Measurements from ENCODE around the gene PRKD1.

DNA sequence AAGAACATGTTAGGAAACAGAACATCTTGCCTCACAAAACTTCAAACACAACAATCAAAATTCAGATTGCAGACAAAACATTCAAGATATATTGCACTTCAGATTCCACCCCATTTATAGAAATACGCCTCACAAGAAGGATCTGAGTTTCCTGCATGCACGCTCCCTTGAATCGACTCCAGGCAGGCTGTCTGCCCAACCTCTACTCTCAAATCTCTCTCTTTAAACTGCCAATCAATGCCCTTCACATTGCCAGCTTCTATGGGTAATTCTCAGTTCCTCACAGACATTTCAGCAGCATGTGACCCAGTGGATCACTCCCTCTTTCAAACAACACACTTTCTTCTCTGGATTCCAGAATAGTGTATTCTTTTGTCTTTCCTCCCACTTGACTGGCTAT lies 184.1 kb downstream of the PRKD1 start:
- TF ChIP-seq, protein P1, sequence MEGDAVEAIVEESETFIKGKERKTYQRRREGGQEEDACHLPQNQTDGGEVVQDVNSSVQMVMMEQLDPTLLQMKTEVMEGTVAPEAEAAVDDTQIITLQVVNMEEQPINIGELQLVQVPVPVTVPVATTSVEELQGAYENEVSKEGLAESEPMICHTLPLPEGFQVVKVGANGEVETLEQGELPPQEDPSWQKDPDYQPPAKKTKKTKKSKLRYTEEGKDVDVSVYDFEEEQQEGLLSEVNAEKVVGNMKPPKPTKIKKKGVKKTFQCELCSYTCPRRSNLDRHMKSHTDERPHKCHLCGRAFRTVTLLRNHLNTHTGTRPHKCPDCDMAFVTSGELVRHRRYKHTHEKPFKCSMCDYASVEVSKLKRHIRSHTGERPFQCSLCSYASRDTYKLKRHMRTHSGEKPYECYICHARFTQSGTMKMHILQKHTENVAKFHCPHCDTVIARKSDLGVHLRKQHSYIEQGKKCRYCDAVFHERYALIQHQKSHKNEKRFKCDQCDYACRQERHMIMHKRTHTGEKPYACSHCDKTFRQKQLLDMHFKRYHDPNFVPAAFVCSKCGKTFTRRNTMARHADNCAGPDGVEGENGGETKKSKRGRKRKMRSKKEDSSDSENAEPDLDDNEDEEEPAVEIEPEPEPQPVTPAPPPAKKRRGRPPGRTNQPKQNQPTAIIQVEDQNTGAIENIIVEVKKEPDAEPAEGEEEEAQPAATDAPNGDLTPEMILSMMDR (IDR thresholded peaks at IDR 0.05; ENCODE audit: low read length): no peak
- TF ChIP-seq EZH2 (IDR thresholded peaks at IDR 0.05; ENCODE audit: borderline replicate concordance, low read length): no peak
